Measurements from ENCODE around the gene ADORA1. TPM values are rescaled to one million over a fixed set of nuclear protein-coding genes. Genes with fewer than 3 reads are reported as not detected.

ADORA1 gene
- total RNA-seq, 2 donors from 2014 or later = 0.27 to 47.3 TPM

DNA sequence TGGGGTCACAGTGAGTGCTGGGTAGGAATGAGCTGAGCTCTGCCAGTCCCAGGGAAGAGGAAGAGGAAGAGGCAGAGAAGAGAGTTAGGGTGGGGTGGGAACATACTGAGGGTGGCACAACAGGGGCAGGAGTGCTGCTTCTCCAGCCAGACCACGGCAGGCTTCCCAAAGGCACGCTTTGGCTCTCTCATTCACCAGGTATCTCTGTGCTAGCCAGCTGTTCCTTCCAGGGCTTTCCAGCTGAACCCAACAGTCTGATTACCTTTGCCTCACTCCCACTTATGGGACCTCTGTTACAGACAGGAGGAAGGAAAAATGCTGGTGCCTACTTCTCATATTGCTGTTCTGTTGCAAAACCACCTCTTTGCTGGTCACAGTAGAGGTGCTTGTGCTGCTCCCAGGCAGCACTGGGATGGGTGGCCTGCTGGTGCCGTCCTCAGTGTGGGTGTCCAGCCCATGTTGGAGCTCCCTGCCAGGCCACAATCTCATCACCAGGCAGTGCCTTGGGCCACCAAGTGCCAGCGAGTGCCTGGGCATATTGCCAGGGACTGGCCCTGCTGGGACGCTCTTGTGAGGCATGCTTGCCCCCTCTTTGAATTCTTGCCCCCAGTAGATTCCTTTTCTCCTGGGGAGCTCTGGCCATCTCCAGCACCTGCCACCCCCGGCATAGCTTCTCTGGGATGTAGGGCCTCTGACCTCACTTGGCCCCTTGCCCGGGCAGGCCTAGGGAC is 2.1 kb downstream of the ADORA1 start:
- 45% methylated on average over 7 of the region's 7 CpGs for WGBS
- no peak for TF ChIP-seq CTCF (IDR thresholded peaks at IDR 0.05)
- TF ChIP-seq POLR2A (IDR thresholded peaks at IDR 0.05) = no peak
- TF ChIP-seq POLR2AphosphoS5 (IDR thresholded peaks at IDR 0.05) = no peak
- peaks cover 10% of the 10 kb centered on the region for H3K27me3 ChIP-seq (replicated peaks; ENCODE audit: insufficient read depth)
- no peak for DNase-seq (ENCODE audit: low spot score)
- no peak overlapping the region for H3K4me3 ChIP-seq
- no peaks in the 10 kb centered on the region for H3K36me3 ChIP-seq
- intact Hi-C loops (cut with DNase I) = no loop called here
- H3K4me1 ChIP-seq (replicated peaks) = peaks cover 6% of the 10 kb centered on the region
- no peak overlapping the region for H3K27ac ChIP-seq
- no peaks in the 10 kb centered on the region for H3K9me3 ChIP-seq

GRCh38 chr1:203130358-203130985 is 2.9 kb downstream of the ADORA1 start:
- H3K9me3 ChIP-seq = no peaks in the 10 kb centered on the region
- peaks cover 6% of the 10 kb centered on the region for H3K4me1 ChIP-seq (replicated peaks)
- TF ChIP-seq POLR2AphosphoS5 (IDR thresholded peaks at IDR 0.05) = no peak
- TF ChIP-seq CTCF (IDR thresholded peaks at IDR 0.05) = no peak
- TF ChIP-seq POLR2A (IDR thresholded peaks at IDR 0.05) = no peak
- peaks cover 9% of the 10 kb centered on the region for H3K27me3 ChIP-seq (replicated peaks; ENCODE audit: insufficient read depth)
- DNase-seq (ENCODE audit: low spot score) = no peak
- 89% methylated on average over 3 of the region's 3 CpGs for WGBS
- H3K4me3 ChIP-seq = no peak overlapping the region
- H3K27ac ChIP-seq = no peak overlapping the region
- no peaks in the 10 kb centered on the region for H3K36me3 ChIP-seq
- intact Hi-C loops (cut with DNase I) = no loop called here

DNA sequence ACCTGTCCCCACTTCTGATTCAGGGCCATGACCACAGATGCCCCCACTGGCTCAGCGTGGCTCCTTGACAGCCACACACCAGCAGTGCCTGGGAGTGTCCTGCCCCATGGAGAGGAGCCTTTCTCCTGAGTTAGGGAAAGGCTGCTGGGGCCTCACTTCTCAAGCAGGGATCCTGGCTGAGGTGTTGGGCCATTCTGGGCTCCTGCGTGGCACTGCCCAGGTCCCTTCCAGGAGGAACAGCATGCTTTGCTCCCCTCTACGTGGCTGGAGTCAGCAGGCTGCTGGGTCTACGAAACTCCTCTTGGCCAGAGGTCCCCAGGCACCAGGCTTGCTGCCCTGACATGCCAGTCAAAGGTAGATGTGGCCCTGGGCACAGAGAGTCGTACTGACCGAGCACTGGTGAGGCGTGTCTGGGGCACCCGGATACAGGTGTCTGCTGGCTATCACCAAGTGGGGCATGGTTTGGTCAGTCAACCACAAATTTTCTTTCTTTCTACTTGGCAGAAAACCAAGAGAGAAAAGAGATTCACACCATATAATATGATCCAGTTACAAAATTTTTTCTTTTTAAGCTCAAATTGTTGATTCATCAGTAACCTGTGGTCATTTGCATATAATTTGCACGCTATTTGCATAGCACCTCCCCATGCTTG is 4.1 kb downstream of the ADORA1 start:
- intact Hi-C loops (cut with DNase I) = no loop called here
- H3K27ac ChIP-seq = no peak overlapping the region
- H3K4me3 ChIP-seq = no peak overlapping the region
- TF ChIP-seq POLR2AphosphoS5 (IDR thresholded peaks at IDR 0.05) = no peak
- no peak for TF ChIP-seq POLR2A (IDR thresholded peaks at IDR 0.05)
- TF ChIP-seq CTCF (IDR thresholded peaks at IDR 0.05) = no peak
- WGBS = 95% methylated on average over 8 of the region's 9 CpGs
- no peak for DNase-seq (ENCODE audit: low spot score)
- H3K4me1 ChIP-seq (replicated peaks) = peaks cover 6% of the 10 kb centered on the region
- H3K9me3 ChIP-seq = no peaks in the 10 kb centered on the region
- H3K27me3 ChIP-seq (replicated peaks; ENCODE audit: insufficient read depth) = peaks cover 5% of the 10 kb centered on the region
- H3K36me3 ChIP-seq = no peaks in the 10 kb centered on the region

- 80% methylated on average over 12 of the region's 12 CpGs for WGBS
- Histone ChIP-seq H3K36me3 (no peaks in the 10 kb centered on the region), H3K27me3 (replicated peaks; ENCODE audit: insufficient read depth) (no peaks in the 10 kb centered on the region), H3K27ac (no peak overlapping the region), H3K4me3 (no peak overlapping the region), H3K4me1 (replicated peaks) (no peaks in the 10 kb centered on the region), H3K9me3 (no peaks in the 10 kb centered on the region)
- intact Hi-C loops (cut with DNase I) = no loop called here
- no peak for DNase-seq (ENCODE audit: low spot score)
- no peak for TF ChIP-seq CTCF (IDR thresholded peaks at IDR 0.05)
- TF ChIP-seq POLR2AphosphoS5 (IDR thresholded peaks at IDR 0.05) = no peak
- no peak for TF ChIP-seq POLR2A (IDR thresholded peaks at IDR 0.05)
These were observed 6.6 kb downstream of the ADORA1 start for GRCh38 chr1:203133970-203134725.

Data from prostate gland (tissue), 2 donors.